Central memory CD8-positive, alpha-beta T cell (primary cell): ENCODE measurements around the gene PARD6G.
"Not testable (repeated sequence)": the region's sequence is repeated elsewhere in the genome, so short reads cannot be mapped to it uniquely, and the experiment has no call there.

ENCODE experiments used
- ATAC-seq: fragments of 150-1000 bp; cut with Tn5 transposase; replicated peaks from 2 replicates; pipeline ENCODE4 v1.10.0; 2022; ENCODE audit warnings: mild to moderate bottlenecking, moderate FRiP score, moderate number of reproducible peaks; ENCODE audit not compliant: poor library complexity, severe bottlenecking; ENCODE audit errors: extremely low read depth
- DNase-seq, 2 donors: peaks; one replicate each; pipeline ENCODE4 v3.0.0; 2021; ENCODE audit warnings: low spot score in 2 of 2
- H3K27ac Mint-ChIP-seq: one replicate; pipeline ENCODE4 v1.8.0; 2022; ENCODE audit warnings: low read depth, mild to moderate bottlenecking, moderate library complexity, mixed read lengths
- H3K27me3 Mint-ChIP-seq: one replicate; pipeline ENCODE4 v1.8.0; 2022; ENCODE audit warnings: mixed read lengths
- H3K36me3 Mint-ChIP-seq: one replicate; pipeline ENCODE4 v1.8.0; 2022; ENCODE audit warnings: mild to moderate bottlenecking, moderate library complexity, mixed read lengths; ENCODE audit not compliant: insufficient read depth
- H3K4me1 Mint-ChIP-seq: one replicate; pipeline ENCODE4 v1.8.0; 2022; ENCODE audit warnings: mixed read lengths
- H3K4me3 Mint-ChIP-seq: one replicate; pipeline ENCODE4 v1.8.0; 2022; ENCODE audit warnings: mild to moderate bottlenecking, moderate library complexity, mixed read lengths
- H3K9me3 Mint-ChIP-seq: one replicate; pipeline ENCODE4 v1.8.0; 2022; ENCODE audit warnings: mixed read lengths

Gene PARD6G

GRCh38 chr18:80167931-80168330 is 79.4 kb downstream of the PARD6G start:
- Mint-ChIP-seq H3K36me3 (no peaks in the 10 kb centered on the region), H3K27ac (no peak overlapping the region), H3K4me3 (no peak overlapping the region), H3K9me3 (peaks cover 9% of the 10 kb centered on the region), H3K4me1 (peaks cover 15% of the 10 kb centered on the region), H3K27me3 (peaks cover 46% of the 10 kb centered on the region)
- DNase-seq (no peak), ATAC-seq (peak; percentile 28)

GRCh38 chr18:80167331-80167730 is 80.0 kb downstream of the PARD6G start:
- H3K9me3 Mint-ChIP-seq = peaks cover 9% of the 10 kb centered on the region
- H3K4me1 Mint-ChIP-seq = peaks cover 13% of the 10 kb centered on the region
- H3K27me3 Mint-ChIP-seq = peaks cover 52% of the 10 kb centered on the region
- H3K4me3 Mint-ChIP-seq = no peak overlapping the region
- H3K27ac Mint-ChIP-seq = no peak overlapping the region
- no peak for DNase-seq
- ATAC-seq = no peak
- no peaks in the 10 kb centered on the region for H3K36me3 Mint-ChIP-seq

GRCh38 chr18:80166725-80167124 is 80.6 kb downstream of the PARD6G start:
- ATAC-seq = no peak
- no peaks in the 10 kb centered on the region for H3K36me3 Mint-ChIP-seq
- H3K4me3 Mint-ChIP-seq = no peak overlapping the region
- H3K27me3 Mint-ChIP-seq = peaks cover 55% of the 10 kb centered on the region
- no peak overlapping the region for H3K27ac Mint-ChIP-seq
- peaks cover 9% of the 10 kb centered on the region for H3K9me3 Mint-ChIP-seq
- DNase-seq = no peak
- peaks cover 7% of the 10 kb centered on the region for H3K4me1 Mint-ChIP-seq

- Mint-ChIP-seq H3K9me3 (peaks cover 9% of the 10 kb centered on the region), H3K4me3 (no peak overlapping the region), H3K4me1 (peaks cover 2% of the 10 kb centered on the region), H3K36me3 (no peaks in the 10 kb centered on the region), H3K27ac (no peak overlapping the region), H3K27me3 (peaks cover 55% of the 10 kb centered on the region)
- ATAC-seq (no peak), DNase-seq (no peak)
Measured at GRCh38 chr18:80166240-80166639, 81.1 kb downstream of the PARD6G start.

GRCh38 chr18:80164727-80165355 is 82.5 kb downstream of the PARD6G start:
- not testable (repeated sequence) for ATAC-seq, H3K4me3 Mint-ChIP-seq, H3K4me1 Mint-ChIP-seq, H3K27ac Mint-ChIP-seq, DNase-seq, H3K9me3 Mint-ChIP-seq, H3K36me3 Mint-ChIP-seq
- H3K27me3 Mint-ChIP-seq = peaks cover 54% of the 10 kb centered on the region

GRCh38 chr18:80163183-80163582 is 84.1 kb downstream of the PARD6G start:
- Mint-ChIP-seq H3K27me3 (peaks cover 44% of the 10 kb centered on the region), H3K4me3 (no peak overlapping the region), H3K27ac (no peak overlapping the region), H3K9me3 (peaks cover 9% of the 10 kb centered on the region), H3K4me1 (no peaks in the 10 kb centered on the region), H3K36me3 (no peaks in the 10 kb centered on the region)
- ATAC-seq (no peak), DNase-seq (no peak)

GRCh38 chr18:80161781-80162417 is 85.4 kb downstream of the PARD6G start:
- H3K27me3 Mint-ChIP-seq = peaks cover 44% of the 10 kb centered on the region
- DNase-seq (no peak), ATAC-seq (no peak)
- no peak overlapping the region for H3K27ac Mint-ChIP-seq
- peaks cover 9% of the 10 kb centered on the region for H3K9me3 Mint-ChIP-seq
- H3K4me3 Mint-ChIP-seq = no peak overlapping the region
- H3K36me3 Mint-ChIP-seq = no peaks in the 10 kb centered on the region
- no peaks in the 10 kb centered on the region for H3K4me1 Mint-ChIP-seq

DNA sequence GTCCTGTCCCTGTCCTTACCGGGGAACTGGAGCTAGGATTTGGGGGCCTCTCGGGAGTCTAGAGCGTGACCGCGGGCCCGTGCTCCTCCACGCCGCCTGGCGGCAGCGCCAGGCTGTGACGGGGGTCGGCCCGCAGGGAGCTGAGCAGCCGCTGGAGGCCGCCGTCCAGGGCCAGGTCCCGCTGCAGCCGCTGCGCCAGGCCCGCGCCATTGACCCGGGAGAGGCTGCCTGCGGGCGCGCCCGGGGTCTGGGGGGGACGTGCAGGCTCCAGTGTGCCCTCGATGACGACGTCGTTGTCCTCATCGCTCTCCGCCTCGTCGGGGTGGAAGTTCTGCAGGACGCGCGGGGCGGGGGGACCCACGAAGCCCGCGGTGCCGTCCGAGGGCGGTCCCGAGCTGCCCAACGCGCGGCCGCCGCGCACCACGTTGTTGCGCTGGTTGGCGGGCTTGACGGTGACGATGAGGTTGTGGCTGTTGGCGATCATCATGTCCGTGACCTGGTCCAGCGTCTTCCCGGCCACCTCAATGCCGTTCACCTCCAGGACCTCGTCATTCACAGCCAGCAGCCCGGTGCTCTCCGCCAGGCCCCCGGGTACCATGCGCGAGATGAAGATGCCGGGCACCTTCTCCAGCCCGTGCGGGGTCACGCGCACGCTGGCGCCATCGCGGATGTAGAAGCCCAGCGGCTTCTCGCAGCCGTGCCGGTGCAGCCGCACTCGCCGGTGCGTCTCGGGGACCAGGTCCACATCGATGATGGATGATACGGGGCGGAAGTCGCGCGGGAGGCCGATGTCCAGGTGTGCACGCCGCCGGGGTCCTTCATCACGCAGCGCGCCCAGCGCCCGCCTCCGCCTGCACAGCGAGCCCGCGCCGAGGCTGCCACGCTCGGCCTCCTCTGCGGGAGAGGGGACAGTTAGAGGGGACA is 87.3 kb downstream of the PARD6G start:
- Mint-ChIP-seq H3K4me1 (no peaks in the 10 kb centered on the region), H3K27me3 (peaks cover 44% of the 10 kb centered on the region), H3K27ac (no peak overlapping the region), H3K4me3 (no peak overlapping the region), H3K36me3 (no peaks in the 10 kb centered on the region), H3K9me3 (peaks cover 9% of the 10 kb centered on the region)
- peak; percentile 72 for ATAC-seq
- DNase-seq = peak in 1 of 2 donors; percentile 33

- Mint-ChIP-seq H3K4me1 (peaks cover 7% of the 10 kb centered on the region), H3K36me3 (no peaks in the 10 kb centered on the region), H3K27ac (no peak overlapping the region), H3K27me3 (peaks cover 29% of the 10 kb centered on the region), H3K4me3 (no peak overlapping the region), H3K9me3 (no peaks in the 10 kb centered on the region)
- ATAC-seq (no peak), DNase-seq (no peak)
Measured at GRCh38 chr18:80158365-80158764, 88.9 kb downstream of the PARD6G start.

DNA sequence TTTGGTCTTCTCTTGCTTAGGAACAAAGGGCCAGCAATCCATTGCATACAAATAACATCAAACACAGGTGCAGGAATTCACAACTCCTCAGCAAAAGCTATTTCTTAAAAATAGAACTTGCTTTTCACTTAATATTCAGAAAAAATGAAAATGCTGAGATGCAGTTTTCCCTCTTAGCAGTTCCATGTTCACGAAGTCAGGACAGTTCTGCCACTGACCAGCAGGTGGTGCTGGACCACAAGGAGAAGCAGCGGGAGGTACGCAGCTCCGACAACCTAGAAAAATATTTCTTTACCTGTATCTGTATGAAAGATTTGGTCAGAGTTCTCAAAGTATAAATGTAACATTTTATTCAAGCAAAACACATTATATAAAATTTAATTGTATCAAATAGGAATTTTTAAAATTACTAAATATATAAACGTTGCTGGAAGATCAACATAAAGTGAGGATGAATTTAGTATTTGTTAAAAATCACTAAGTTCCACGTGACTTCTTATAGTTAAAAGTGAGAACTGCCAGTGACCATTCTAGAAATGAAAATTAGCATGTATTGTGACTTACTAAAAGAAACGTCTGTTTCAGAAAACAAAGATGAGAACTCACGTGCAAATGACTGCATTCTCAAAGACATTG is 89.5 kb downstream of the PARD6G start:
- Mint-ChIP-seq H3K36me3 (no peaks in the 10 kb centered on the region), H3K27ac (no peak overlapping the region), H3K4me3 (no peak overlapping the region), H3K27me3 (peaks cover 23% of the 10 kb centered on the region), H3K9me3 (no peaks in the 10 kb centered on the region), H3K4me1 (peaks cover 7% of the 10 kb centered on the region)
- peak; percentile 38 for ATAC-seq
- DNase-seq = peak; percentile 52 to 61

- no peak overlapping the region for H3K27ac Mint-ChIP-seq
- ATAC-seq (peak; percentile 65), DNase-seq (no peak)
- H3K36me3 Mint-ChIP-seq = no peaks in the 10 kb centered on the region
- H3K27me3 Mint-ChIP-seq = no peaks in the 10 kb centered on the region
- H3K4me3 Mint-ChIP-seq = no peak overlapping the region
- peaks cover 7% of the 10 kb centered on the region for H3K4me1 Mint-ChIP-seq
- no peaks in the 10 kb centered on the region for H3K9me3 Mint-ChIP-seq
Measured at GRCh38 chr18:80154293-80154692, 93.0 kb downstream of the PARD6G start.

- DNase-seq = no peak
- Mint-ChIP-seq H3K27ac (no peak overlapping the region), H3K4me1 (peaks cover 12% of the 10 kb centered on the region), H3K27me3 (no peaks in the 10 kb centered on the region), H3K4me3 (no peak overlapping the region), H3K36me3 (peaks cover 4% of the 10 kb centered on the region), H3K9me3 (no peaks in the 10 kb centered on the region)
- no peak for ATAC-seq
Measured at GRCh38 chr18:80149667-80150066, 97.6 kb downstream of the PARD6G start.
